Natural killer cell (primary cell): Measurements from ENCODE around the gene CAMTA1. TPM values are rescaled to one million over a fixed set of nuclear protein-coding genes. Genes with fewer than 3 reads are reported as not detected.

Experiments used
- ATAC-seq, 3 donors: fragments of 150-1000 bp in 2 of 3; fragments of 200-7000 bp in 1 of 3; cut with Tn5 transposase; 1 replicate in 1 of 3; 2 replicates in 2 of 3; pipeline ENCODE4 v1.10.0; 2021; ENCODE audit warnings: mild to moderate bottlenecking in 2 of 3, moderate library complexity in 2 of 3
- DNase-seq, 2 donors: peaks; one replicate each; pipeline versions ENCODE4 v3.0.0 to v3.0.0-alpha.2; 2013 to 2021; ENCODE audit warnings: mixed read lengths in 1 of 2
- H3K27ac ChIP-seq: one replicate; pipeline ENCODE4 v1.5.1; 2013; ENCODE audit warnings: mild to moderate bottlenecking, low read length
- H3K27me3 ChIP-seq: one replicate; pipeline ENCODE4 v1.6.1; 2013; ENCODE audit warnings: low read length; ENCODE audit not compliant: control insufficient read depth, insufficient read depth
- H3K36me3 ChIP-seq: one replicate; pipeline ENCODE4 v1.6.1; 2013; ENCODE audit warnings: low read length; ENCODE audit not compliant: control insufficient read depth, insufficient read depth
- H3K4me1 ChIP-seq: one replicate; pipeline ENCODE4 v1.6.1; 2013; ENCODE audit warnings: low read length; ENCODE audit not compliant: control insufficient read depth, insufficient read depth
- H3K4me3 ChIP-seq: one replicate; pipeline ENCODE4 v1.5.1; 2013; ENCODE audit warnings: low read length
- H3K9me3 ChIP-seq: one replicate; pipeline ENCODE4 v1.6.1; 2013; ENCODE audit warnings: low read length; ENCODE audit not compliant: control insufficient read depth, insufficient read depth
- H3K27ac Mint-ChIP-seq, 2 donors: one replicate each; pipeline ENCODE4 v1.8.0; 2022; ENCODE audit warnings: mild to moderate bottlenecking in 2 of 2, mixed read lengths in 2 of 2, moderate library complexity in 1 of 2
- H3K27me3 Mint-ChIP-seq, 2 donors: one replicate each; pipeline ENCODE4 v1.8.0; 2022; ENCODE audit warnings: low read depth in 2 of 2, mixed read lengths in 2 of 2
- H3K36me3 Mint-ChIP-seq: one replicate; pipeline ENCODE4 v1.8.0; 2022; ENCODE audit warnings: mixed read lengths
- H3K4me1 Mint-ChIP-seq, 2 donors: one replicate each; pipeline ENCODE4 v1.8.0; 2022; ENCODE audit warnings: mixed read lengths in 2 of 2
- H3K4me3 Mint-ChIP-seq: one replicate; pipeline ENCODE4 v1.8.0; 2022; ENCODE audit warnings: mild to moderate bottlenecking, moderate library complexity, mixed read lengths
- H3K9me3 Mint-ChIP-seq, 2 donors: one replicate each; pipeline ENCODE4 v1.8.0; 2022; ENCODE audit warnings: mixed read lengths in 2 of 2
- CTCF ChIP-seq: fragments of 200-600 bp; IDR thresholded peaks from one replicate; pipeline ENCODE4 v1.8.0; 2022; ENCODE audit warnings: antibody characterized with exemption
- WGBS: methylation state at CpG from one replicate; pipeline ENCODE4 v1.1.7; 2013; ENCODE audit warnings: missing lambda C conversion rate; ENCODE audit not compliant: insufficient coverage; 5-methylcytosine and 5-hydroxymethylcytosine counted together
- intact Hi-C: fragments of 100-400 bp; cut with micrococcal nuclease; formaldehyde crosslinking; loops from one replicate; pipeline ENCODE4 v1.14.2; 2022
- total RNA-seq, 4 donors: library from RNA; stranded (reverse); fragments of 120-200 nt in 1 of 4; gene quantifications; one replicate each; pipeline versions ENCODE4 v1.2.3 to v1.2.4, GENCODE V29; 2013 to 2022

Gene CAMTA1
- total RNA-seq, 3 donors from 2014 or later (not counting 1 experiment from before 2014, with no cell fraction given): 40.6 to 53.3 (median 44.9) TPM

- no peak overlapping the region for H3K4me3 ChIP-seq
- no peaks in the 10 kb centered on the region for H3K36me3 ChIP-seq
- Mint-ChIP-seq H3K4me3 (no peak overlapping the region), H3K36me3 (no peaks in the 10 kb centered on the region), H3K27ac (no peak overlapping the region), H3K9me3 (no peaks in the 10 kb centered on the region), H3K4me1 (no peaks in the 10 kb centered on the region), H3K27me3 (peaks cover 11 to 25% of the 10 kb centered on the region in 2 donors)
- H3K27me3 ChIP-seq: no peaks in the 10 kb centered on the region
- no peaks in the 10 kb centered on the region for H3K9me3 ChIP-seq
- ATAC-seq: no peak
- no peak for DNase-seq
- no peak for TF ChIP-seq CTCF
- 88% methylated on average over 8 of the region's 8 CpGs for WGBS
- intact Hi-C loops: no loop called here
- H3K27ac ChIP-seq: no peak overlapping the region
- H3K4me1 ChIP-seq: no peaks in the 10 kb centered on the region
Observed at GRCh38 chr1:7261490-7261889, 476.2 kb downstream of the CAMTA1 start.

- Histone ChIP-seq H3K4me3 (no peak overlapping the region), H3K27me3 (no peaks in the 10 kb centered on the region), H3K27ac (no peak overlapping the region), H3K36me3 (no peaks in the 10 kb centered on the region), H3K4me1 (no peaks in the 10 kb centered on the region), H3K9me3 (no peaks in the 10 kb centered on the region)
- H3K27ac Mint-ChIP-seq: no peak overlapping the region
- DNase-seq (no peak), ATAC-seq (no peak)
- intact Hi-C loops: no loop called here
- H3K4me1 Mint-ChIP-seq: no peaks in the 10 kb centered on the region
- peaks cover 9 to 33% of the 10 kb centered on the region in 2 donors for H3K27me3 Mint-ChIP-seq
- 40% methylated on average over 6 of the region's 6 CpGs for WGBS
- H3K4me3 Mint-ChIP-seq: no peak overlapping the region
- TF ChIP-seq CTCF: no peak
- H3K9me3 Mint-ChIP-seq: no peaks in the 10 kb centered on the region
- no peaks in the 10 kb centered on the region for H3K36me3 Mint-ChIP-seq
Observed at GRCh38 chr1:7262611-7263010, 477.4 kb downstream of the CAMTA1 start.

GRCh38 chr1:7263021-7263960, 478.0 kb downstream of the CAMTA1 start:
- Mint-ChIP-seq H3K4me1 (no peaks in the 10 kb centered on the region), H3K4me3 (no peak overlapping the region), H3K36me3 (no peaks in the 10 kb centered on the region), H3K27me3 (peaks cover 9 to 40% of the 10 kb centered on the region in 2 donors), H3K27ac (no peak overlapping the region), H3K9me3 (no peaks in the 10 kb centered on the region)
- H3K9me3 ChIP-seq: no peaks in the 10 kb centered on the region
- WGBS: 77% methylated on average over 11 of the region's 13 CpGs
- no peak for TF ChIP-seq CTCF
- DNase-seq (no peak), ATAC-seq (no peak)
- no peaks in the 10 kb centered on the region for H3K27me3 ChIP-seq
- no peaks in the 10 kb centered on the region for H3K4me1 ChIP-seq
- H3K27ac ChIP-seq: no peak overlapping the region
- H3K36me3 ChIP-seq: no peaks in the 10 kb centered on the region
- no peak overlapping the region for H3K4me3 ChIP-seq
- intact Hi-C loops: no loop called here
